Lung (tissue), 12 donors: ENCODE results near the gene FMN1. TPM values are rescaled to one million over a fixed set of nuclear protein-coding genes. Genes with fewer than 3 reads are reported as not detected.

Source experiments
- ATAC-seq: fragments of 200-7000 bp; cut with Tn5 transposase; one replicate; pipeline ENCODE4 v1.9.1; 2020; ENCODE audit warnings: moderate number of reproducible peaks; ENCODE audit not compliant: insufficient read depth, low FRiP score
- DNase-seq, 3 donors: peaks; one replicate each; pipeline ENCODE4 v3.0.0-alpha.2; 2013 to 2017
- H3K27ac ChIP-seq, 2 donors: one replicate each; pipeline ENCODE4 v1.5.1; 2013; ENCODE audit warnings: mild to moderate bottlenecking in 2 of 2, moderate library complexity in 2 of 2, control low read depth in 1 of 2, inconsistent platforms in 1 of 2, low read depth in 1 of 2, low read length in 1 of 2
- H3K27me3 ChIP-seq, 3 donors: one replicate each; pipeline ENCODE4 v1.5.1; 2013; ENCODE audit warnings: low read length in 2 of 3; ENCODE audit not compliant: control insufficient read depth in 3 of 3, insufficient read depth in 3 of 3
- H3K36me3 ChIP-seq, 4 donors: one replicate each; pipeline ENCODE4 v1.5.1; 2013; ENCODE audit warnings: low read length in 4 of 4, mild to moderate bottlenecking in 1 of 4, moderate library complexity in 1 of 4; ENCODE audit not compliant: control insufficient read depth in 4 of 4, insufficient read depth in 4 of 4
- H3K4me1 ChIP-seq, 5 donors: one replicate each; pipeline ENCODE4 v1.5.1; 2013; ENCODE audit warnings: low read length in 5 of 5, mild to moderate bottlenecking in 2 of 5, moderate library complexity in 1 of 5; ENCODE audit not compliant: control insufficient read depth in 5 of 5, insufficient read depth in 5 of 5
- H3K4me3 ChIP-seq: one replicate; pipeline ENCODE4 v1.5.1; 2013; ENCODE audit warnings: mild to moderate bottlenecking, control low read depth, moderate library complexity
- H3K9ac ChIP-seq, 2 donors: one replicate each; pipeline ENCODE4 v1.5.1; 2013; ENCODE audit warnings: low read length in 2 of 2, control low read depth in 1 of 2; ENCODE audit not compliant: insufficient read depth in 1 of 2
- H3K9me3 ChIP-seq, 4 donors: one replicate each; pipeline ENCODE4 v1.5.1; 2013; ENCODE audit warnings: low read length in 3 of 4, mild to moderate bottlenecking in 1 of 4, moderate library complexity in 1 of 4; ENCODE audit not compliant: control insufficient read depth in 4 of 4, insufficient read depth in 3 of 4
- WGBS, 2 donors: extraction: QIAGEN DNeasy Blood & Tissue Kit; methylation state at CpG; one replicate each; pipeline ENCODE4 v1.1.7; 2013; 5-methylcytosine and 5-hydroxymethylcytosine counted together
- polyA plus RNA-seq, 2 donors: library from polyadenylated mRNA; stranded (reverse); fragments of 200-250 nt; gene quantifications; one replicate each; pipeline ENCODE4 v1.2.1, GENCODE V29; 2013
- total RNA-seq, 2 donors: library from RNA; depleted of rRNA in 1 of 2; stranded (reverse); fragments of >200 nt in 1 of 2; gene quantifications; one replicate each; pipeline ENCODE4 v1.2.1, GENCODE V29; 2014 to 2021
- TF ChIP-seq, protein P1 (sequence below): IDR thresholded peaks from 2 replicates; pipeline ENCODE4 v1.5.1; 2012; ENCODE audit warnings: mild to moderate bottlenecking; ENCODE audit errors: control extremely low read depth, extremely low read depth
- donor health status: control.
- donor health status: control.
- donor health status: Bipolar disorder and iron deficiency.
- donor health status: healthy.
- donor health status: DM: yes; HTN: yes; CAD: no.

The FMN1 gene
- total and polyA plus RNA-seq, 4 donors: 4.6 to 45.2 (median 15.7) TPM

DNA sequence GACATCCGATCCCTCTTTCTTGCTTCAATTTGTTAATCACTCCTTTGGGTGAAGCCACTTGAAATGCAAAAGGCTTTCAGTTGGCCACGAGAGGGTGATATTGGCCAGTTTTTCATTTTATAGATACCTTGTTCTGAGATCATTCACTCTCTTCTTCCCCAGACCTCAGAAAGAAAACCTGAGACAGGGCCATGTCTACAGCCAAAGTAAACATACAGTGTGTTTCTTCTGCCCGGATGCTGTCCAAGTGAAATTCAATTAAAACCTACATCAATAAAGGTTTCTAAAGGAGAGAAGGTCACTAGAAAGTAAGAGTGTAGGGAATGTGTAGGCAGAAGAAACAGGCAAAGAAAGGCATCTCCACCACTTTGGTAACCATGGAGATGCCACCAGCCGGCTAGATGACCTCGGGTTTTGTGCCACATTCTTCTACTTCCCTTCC, 39.5 kb upstream of the FMN1 start:
- Histone ChIP-seq H3K4me3 (no peak overlapping the region), H3K9ac (no peak overlapping the region), H3K27ac (no peak overlapping the region), H3K27me3 (peaks cover 0 to 2% (median 0%) of the 10 kb centered on the region in 3 donors), H3K9me3 (peaks cover 0 to 2% (median 0%) of the 10 kb centered on the region in 4 donors), H3K36me3 (no peaks in the 10 kb centered on the region), H3K4me1 (no peaks in the 10 kb centered on the region)
- DNase-seq: peak in 2 of 3 donors; percentile 9 to 29
- TF ChIP-seq, protein P1, sequence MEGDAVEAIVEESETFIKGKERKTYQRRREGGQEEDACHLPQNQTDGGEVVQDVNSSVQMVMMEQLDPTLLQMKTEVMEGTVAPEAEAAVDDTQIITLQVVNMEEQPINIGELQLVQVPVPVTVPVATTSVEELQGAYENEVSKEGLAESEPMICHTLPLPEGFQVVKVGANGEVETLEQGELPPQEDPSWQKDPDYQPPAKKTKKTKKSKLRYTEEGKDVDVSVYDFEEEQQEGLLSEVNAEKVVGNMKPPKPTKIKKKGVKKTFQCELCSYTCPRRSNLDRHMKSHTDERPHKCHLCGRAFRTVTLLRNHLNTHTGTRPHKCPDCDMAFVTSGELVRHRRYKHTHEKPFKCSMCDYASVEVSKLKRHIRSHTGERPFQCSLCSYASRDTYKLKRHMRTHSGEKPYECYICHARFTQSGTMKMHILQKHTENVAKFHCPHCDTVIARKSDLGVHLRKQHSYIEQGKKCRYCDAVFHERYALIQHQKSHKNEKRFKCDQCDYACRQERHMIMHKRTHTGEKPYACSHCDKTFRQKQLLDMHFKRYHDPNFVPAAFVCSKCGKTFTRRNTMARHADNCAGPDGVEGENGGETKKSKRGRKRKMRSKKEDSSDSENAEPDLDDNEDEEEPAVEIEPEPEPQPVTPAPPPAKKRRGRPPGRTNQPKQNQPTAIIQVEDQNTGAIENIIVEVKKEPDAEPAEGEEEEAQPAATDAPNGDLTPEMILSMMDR: no peak
- 47 to 67% methylated on average over 5 of the region's 5 CpGs for WGBS, 2 donors
- no peak for ATAC-seq

DNA sequence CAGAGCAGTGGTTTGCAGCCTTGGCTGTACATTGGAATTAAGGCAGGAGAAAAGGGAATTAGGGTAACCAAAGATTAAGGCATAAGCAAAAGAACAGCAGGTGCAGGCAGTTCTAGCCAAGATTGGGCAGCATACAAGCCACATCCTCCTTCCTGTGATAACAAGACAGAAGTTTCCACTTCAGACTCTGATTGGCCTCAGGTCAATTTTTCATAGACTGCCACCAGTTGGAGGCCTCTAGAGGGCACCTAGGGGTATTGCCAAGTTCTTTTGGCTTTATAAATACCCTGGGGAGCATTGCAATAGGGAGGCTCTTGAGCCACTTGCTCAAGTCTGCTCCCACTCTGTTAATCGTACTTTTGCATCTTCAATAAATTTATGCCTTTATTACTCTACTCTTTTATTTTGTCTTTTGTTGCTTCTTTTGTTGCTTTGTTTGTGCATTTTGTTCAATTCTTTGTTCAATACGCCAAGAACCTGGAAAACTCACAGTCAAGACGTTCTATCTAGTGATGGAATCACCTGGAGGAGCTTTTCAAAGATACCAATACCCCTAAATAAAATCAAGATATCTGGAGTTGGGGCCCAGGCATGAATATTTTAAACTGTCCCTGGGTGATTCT, 32.2 kb upstream of the FMN1 start:
- Histone ChIP-seq H3K4me3 (no peak overlapping the region), H3K9me3 (no peaks in the 10 kb centered on the region), H3K9ac (no peak overlapping the region), H3K27ac (no peak overlapping the region), H3K36me3 (no peaks in the 10 kb centered on the region), H3K27me3 (no peaks in the 10 kb centered on the region), H3K4me1 (no peaks in the 10 kb centered on the region)
- peak; percentile 75 for ATAC-seq
- TF ChIP-seq, protein P1: no peak
- peak; percentile 20 to 63 (median 43) for DNase-seq
- WGBS, 2 donors: 87 to 91% methylated on average over 3 of the region's 3 CpGs

DNA sequence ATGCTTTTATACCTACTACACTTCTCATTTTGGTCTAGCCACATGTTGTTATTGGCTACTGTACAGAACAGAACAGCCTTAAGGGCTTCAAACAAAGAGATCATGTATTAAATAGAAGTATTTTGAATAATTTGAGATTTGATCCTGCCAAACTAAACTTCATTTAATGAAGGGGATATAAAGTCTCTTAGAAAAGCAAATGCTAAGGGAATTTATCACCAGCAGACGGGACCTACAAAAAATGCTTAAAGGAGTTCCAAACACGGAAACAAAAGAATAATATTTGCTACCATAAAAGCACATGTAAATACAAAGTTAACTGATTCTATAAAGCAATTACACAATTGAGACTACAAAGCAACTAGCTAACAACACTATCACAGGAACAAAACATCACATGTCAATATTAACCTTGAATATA, 23.6 kb upstream of the FMN1 start:
- WGBS, 2 donors: 88 to 92% methylated on average over 2 of the region's 2 CpGs
- TF ChIP-seq, protein P1: no peak
- H3K9me3 ChIP-seq: no peaks in the 10 kb centered on the region
- H3K27ac ChIP-seq: no peak overlapping the region
- ATAC-seq: no peak
- H3K4me1 ChIP-seq: no peaks in the 10 kb centered on the region
- DNase-seq: no peak
- no peak overlapping the region for H3K4me3 ChIP-seq
- H3K27me3 ChIP-seq: no peaks in the 10 kb centered on the region
- H3K36me3 ChIP-seq: no peaks in the 10 kb centered on the region
- no peak overlapping the region for H3K9ac ChIP-seq
